GM21737 (cell line): Measurements from ENCODE around the gene MYO16.
A peak's percentile ranks its signal among the peaks of the same experiment; 100 is the strongest.

Experiments
- ATAC-seq: cut with Tn5 transposase; IDR thresholded peaks from one replicate; pipeline ENCODE4 v1.9.1; 2021; ENCODE audit warnings: mild to moderate bottlenecking, moderate library complexity; ENCODE audit not compliant: unreplicated experiment

The MYO16 gene

DNA sequence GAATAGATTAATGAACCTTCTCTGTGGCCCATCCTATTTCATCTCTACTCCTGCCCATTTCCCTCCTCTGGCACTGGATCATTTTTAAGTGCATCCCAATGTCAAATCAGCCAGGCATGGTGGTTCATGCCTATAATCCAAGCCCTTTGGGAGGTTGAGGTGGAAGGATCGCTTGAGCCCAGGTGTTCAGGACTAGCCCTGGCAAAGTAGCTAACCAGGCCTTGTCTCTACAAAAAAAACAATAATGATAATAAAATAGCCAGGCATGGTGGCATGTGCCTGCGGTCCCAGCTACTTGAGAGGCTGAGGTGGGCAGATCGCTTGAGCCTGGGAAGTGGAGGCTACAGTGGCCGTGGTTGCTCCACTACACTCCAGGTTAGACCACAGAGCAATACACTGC, 517.0 kb downstream of the MYO16 start:
- no peak for ATAC-seq

- ATAC-seq: no peak
These were observed 517.7 kb downstream of the MYO16 start for GRCh38 chr13:109146912-109147647.

GRCh38 chr13:109148243-109148642, 518.8 kb downstream of the MYO16 start:
- ATAC-seq: no peak

GRCh38 chr13:109150696-109151095, 521.3 kb downstream of the MYO16 start:
- ATAC-seq: no peak

GRCh38 chr13:109151255-109151654, 521.8 kb downstream of the MYO16 start:
- no peak for ATAC-seq

GRCh38 chr13:109151696-109152095, 522.3 kb downstream of the MYO16 start:
- no peak for ATAC-seq

- no peak for ATAC-seq
These were observed 523.0 kb downstream of the MYO16 start for GRCh38 chr13:109152311-109152820.

- no peak for ATAC-seq
These were observed 523.5 kb downstream of the MYO16 start for GRCh38 chr13:109152941-109153340.

- no peak for ATAC-seq
These were observed 524.7 kb downstream of the MYO16 start for GRCh38 chr13:109154146-109154545.

DNA sequence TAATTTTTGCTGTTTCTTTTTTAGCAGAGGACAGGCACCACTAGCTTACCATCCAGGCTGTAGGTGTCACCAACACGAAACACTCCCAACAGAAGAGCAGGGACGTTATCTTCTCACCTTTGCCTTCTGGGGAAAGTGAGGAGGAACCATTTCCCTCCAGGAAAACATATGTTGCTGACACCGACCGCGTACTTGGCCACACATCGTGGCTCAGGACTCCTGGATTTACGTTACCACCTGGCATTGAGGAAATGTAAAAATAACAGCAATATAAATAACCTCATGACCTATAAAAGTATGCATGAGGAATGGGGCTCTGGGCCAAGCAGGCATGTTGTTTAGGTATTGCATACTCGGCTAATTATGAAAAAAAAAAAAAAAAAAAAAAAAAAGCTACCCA, 525.1 kb downstream of the MYO16 start:
- no peak for ATAC-seq

GRCh38 chr13:109154966-109155761, 525.8 kb downstream of the MYO16 start:
- ATAC-seq: no peak

DNA sequence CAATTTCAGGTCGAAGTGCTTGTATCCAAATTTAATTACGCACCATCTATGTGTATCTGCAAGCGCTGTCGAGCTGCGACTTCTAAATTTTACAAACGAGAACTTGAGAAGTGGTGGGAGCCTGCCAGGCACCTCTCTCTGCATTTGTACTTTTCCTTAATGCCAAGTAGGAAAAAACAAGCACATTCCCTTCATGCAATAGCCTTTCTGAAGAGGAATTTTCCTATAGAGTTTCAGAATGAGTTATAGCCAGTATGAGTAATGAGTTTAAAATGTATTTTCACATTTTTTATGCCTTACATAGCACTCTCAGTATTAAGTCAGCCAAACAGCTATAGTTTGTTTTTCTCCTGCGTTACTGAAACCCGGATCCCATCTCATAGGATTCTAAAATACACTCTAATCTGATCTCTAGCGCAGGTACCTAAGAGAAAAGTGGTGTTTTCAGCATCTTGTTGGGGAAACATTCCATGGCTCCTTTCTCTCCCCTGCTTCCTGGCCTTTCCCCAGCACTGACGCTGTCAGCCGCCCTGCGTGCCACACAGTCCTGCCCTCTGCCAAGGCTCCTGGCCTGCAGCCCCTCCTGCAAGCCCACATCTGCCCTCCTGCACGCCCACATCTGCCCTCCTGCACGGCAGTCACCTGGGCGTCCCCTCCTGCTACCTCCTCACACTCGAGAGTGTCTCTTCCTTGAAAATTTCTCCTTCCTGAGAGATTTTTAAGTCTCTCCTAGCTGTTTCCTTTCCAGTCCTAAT, 526.9 kb downstream of the MYO16 start:
- no peak for ATAC-seq

GRCh38 chr13:109157275-109157674, 527.9 kb downstream of the MYO16 start:
- no peak for ATAC-seq

DNA sequence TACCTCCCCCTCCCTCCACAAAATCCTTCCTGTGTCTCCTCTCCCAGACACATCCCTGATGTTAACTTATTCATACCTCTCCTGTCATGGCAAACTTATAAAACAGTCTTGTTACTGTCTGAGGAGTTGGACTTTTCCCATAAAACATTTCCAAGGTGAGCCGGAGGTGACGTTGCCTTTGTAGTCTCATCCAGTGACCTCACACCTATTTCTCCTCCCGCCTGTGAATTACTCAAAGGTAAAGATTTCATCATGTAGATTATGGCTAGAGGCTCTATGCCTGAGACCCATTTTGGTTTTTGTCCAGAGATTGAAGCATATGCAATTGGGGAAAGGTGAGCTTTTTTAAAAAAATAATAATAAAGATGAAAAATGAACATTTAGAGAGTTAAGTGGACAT, 529.0 kb downstream of the MYO16 start:
- no peak for ATAC-seq

DNA sequence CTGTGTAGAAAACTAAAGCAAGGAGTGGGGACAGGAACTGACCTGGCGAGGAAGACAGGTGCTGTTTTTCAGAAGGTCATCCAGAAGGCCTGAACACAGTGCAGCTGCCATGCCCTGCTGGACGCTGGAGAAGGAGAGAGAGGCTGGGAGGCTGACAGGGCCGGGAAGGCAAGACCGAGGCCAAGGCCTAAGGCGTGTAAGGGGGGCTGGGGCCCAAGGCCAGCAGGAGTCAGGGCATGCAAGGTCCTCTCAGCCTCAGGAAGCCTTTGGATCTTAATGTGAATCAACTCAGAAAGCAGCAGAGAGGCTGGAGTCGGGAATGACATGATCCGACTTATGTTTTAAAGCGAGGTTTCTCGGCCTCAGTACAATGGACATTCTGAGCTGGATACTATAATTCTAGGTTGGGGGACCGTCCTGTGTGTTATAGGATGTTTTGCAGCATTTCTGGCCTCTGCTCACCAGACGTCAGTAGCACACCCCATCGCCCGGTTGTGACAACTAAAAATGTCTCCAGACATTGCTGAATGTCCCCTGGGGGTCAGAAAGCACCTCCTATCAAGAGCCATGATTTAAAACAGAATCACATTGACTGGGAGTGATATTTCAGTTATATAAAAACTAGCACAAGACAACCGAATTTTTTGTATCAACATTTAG, 530.4 kb downstream of the MYO16 start:
- ATAC-seq: no peak

GRCh38 chr13:109160357-109160756, 530.9 kb downstream of the MYO16 start:
- ATAC-seq: peak; percentile 49

GRCh38 chr13:109160887-109161669, 531.7 kb downstream of the MYO16 start:
- ATAC-seq: peak; percentile 15

- ATAC-seq: peak; percentile 71
These were observed 533.0 kb downstream of the MYO16 start for GRCh38 chr13:109162248-109163036.

DNA sequence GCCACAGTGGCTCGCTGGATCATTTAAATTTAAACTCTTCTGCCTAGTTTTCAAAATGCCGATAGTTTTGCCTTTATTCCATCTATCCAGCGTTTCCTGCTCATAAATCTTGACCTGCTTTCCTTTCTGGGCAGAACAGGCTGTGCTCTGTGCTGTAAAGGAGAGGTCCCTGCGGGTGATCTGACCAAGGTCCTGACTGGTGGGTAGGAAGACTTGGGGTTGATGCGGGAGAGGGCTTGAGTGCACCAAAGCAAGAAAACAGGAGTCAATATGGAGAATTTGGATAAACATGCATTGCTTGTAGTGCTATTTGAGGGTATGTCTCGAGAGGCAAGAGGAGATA, 533.6 kb downstream of the MYO16 start:
- ATAC-seq: no peak
